GM21619 (cell line): Measurements from ENCODE around the gene NINL.
"Not testable (repeated sequence)": the region's sequence is repeated elsewhere in the genome, so short reads cannot be mapped to it uniquely, and the experiment has no call there.

Source experiments
- ATAC-seq: cut with Tn5 transposase; IDR thresholded peaks from one replicate; pipeline ENCODE4 v1.9.1; 2021; ENCODE audit not compliant: unreplicated experiment

Gene NINL

GRCh38 chr20:25584905-25585704, at the start of gene NINL:
Gene NINL (minus strand): TSS chr20:25585531. CDS start chr20:25526587, 58,944 bp downstream.
- no peak for ATAC-seq

- ATAC-seq = no peak
Measured at GRCh38 chr20:25632940-25633790, 47.8 kb upstream of the NINL start.

GRCh38 chr20:25630615-25631014, 45.3 kb upstream of the NINL start:
- not testable (repeated sequence) for ATAC-seq

GRCh38 chr20:25629816-25630499, 44.6 kb upstream of the NINL start:
- no peak for ATAC-seq

- no peak for ATAC-seq
Measured at GRCh38 chr20:25626779-25627178, 41.4 kb upstream of the NINL start.

GRCh38 chr20:25624500-25624939, 39.2 kb upstream of the NINL start:
- ATAC-seq = no peak

- ATAC-seq = peak; percentile 79
Measured at GRCh38 chr20:25623736-25624499, 38.6 kb upstream of the NINL start, which contains the start of gene NANP. Gene NANP (minus strand): TSS chr20:25624014. CDS start chr20:25623948, 66 bp downstream.

- peak; percentile 17 for ATAC-seq
Measured at GRCh38 chr20:25623225-25623735, 37.9 kb upstream of the NINL start.

- ATAC-seq = no peak
Measured at GRCh38 chr20:25622450-25623224, 37.3 kb upstream of the NINL start.

- no peak for ATAC-seq
Measured at GRCh38 chr20:25622049-25622448, 36.7 kb upstream of the NINL start.

- no peak for ATAC-seq
Measured at GRCh38 chr20:25619514-25619913, 34.2 kb upstream of the NINL start.

- no peak for ATAC-seq
Measured at GRCh38 chr20:25608774-25609173, 23.4 kb upstream of the NINL start.

- no peak for ATAC-seq
Measured at GRCh38 chr20:25606094-25606695, 20.9 kb upstream of the NINL start.

GRCh38 chr20:25605148-25605547, 19.8 kb upstream of the NINL start:
- ATAC-seq = no peak

GRCh38 chr20:25604611-25605010, 19.3 kb upstream of the NINL start:
- ATAC-seq = no peak

GRCh38 chr20:25602914-25603309, 17.6 kb upstream of the NINL start:
- ATAC-seq = not testable (repeated sequence)

GRCh38 chr20:25602191-25602913, 17.0 kb upstream of the NINL start:
- not testable (repeated sequence) for ATAC-seq

- ATAC-seq = no peak
Measured at GRCh38 chr20:25601659-25602058, 16.3 kb upstream of the NINL start.
